Hepatocyte (in vitro differentiated cells): ENCODE data around the gene SPATS2. TPM values are rescaled to one million over a fixed set of nuclear protein-coding genes. Genes with fewer than 3 reads are reported as not detected.

Experiments
- DNase-seq: peaks from one replicate; pipeline ENCODE4 v3.0.0-alpha.2; 2016; ENCODE audit warnings: low spot score
- H2AFZ ChIP-seq: fragments of 200-600 bp; sonication (generic); 2 replicates; pipeline ENCODE4 v1.6.0; 2016; ENCODE audit warnings: antibody characterized with exemption, mild to moderate bottlenecking
- H3K27ac ChIP-seq: fragments of 200-600 bp; sonication (generic); 2 replicates; pipeline ENCODE4 v1.5.1; 2016; ENCODE audit warnings: mild to moderate bottlenecking
- H3K27me3 ChIP-seq: fragments of 200-600 bp; sonication (generic); 2 replicates; pipeline ENCODE4 v1.6.1; 2016
- H3K36me3 ChIP-seq: fragments of 200-600 bp; sonication (generic); replicated peaks from 2 replicates; pipeline ENCODE4 v1.5.1; 2016; ENCODE audit warnings: low read depth; ENCODE audit not compliant: insufficient read depth
- H3K4me1 ChIP-seq: fragments of 200-600 bp; sonication (generic); 2 replicates; pipeline ENCODE4 v1.5.1; 2016; ENCODE audit warnings: mild to moderate bottlenecking, moderate library complexity; ENCODE audit not compliant: insufficient read depth
- H3K4me2 ChIP-seq: fragments of 200-600 bp; sonication (generic); 2 replicates; pipeline ENCODE4 v1.6.0; 2016
- H3K4me3 ChIP-seq: fragments of 200-600 bp; sonication (generic); 2 replicates; pipeline ENCODE4 v1.5.1; 2016; ENCODE audit warnings: mild to moderate bottlenecking
- H3K79me2 ChIP-seq: fragments of 200-600 bp; sonication (generic); 2 replicates; pipeline ENCODE4 v1.6.0; 2017; ENCODE audit warnings: mild to moderate bottlenecking
- H3K9me2 ChIP-seq: fragments of 200-600 bp; sonication (generic); replicated peaks from 2 replicates; pipeline ENCODE4 v1.6.0; 2017; ENCODE audit warnings: mild to moderate bottlenecking; ENCODE audit not compliant: insufficient read depth
- H3K9me3 ChIP-seq: fragments of 200-600 bp; sonication (generic); 2 replicates; pipeline ENCODE4 v1.5.1; 2016; ENCODE audit warnings: low read depth, mild to moderate bottlenecking
- H4K20me1 ChIP-seq: fragments of 200-600 bp; sonication (generic); 2 replicates; pipeline ENCODE4 v1.6.0; 2016; ENCODE audit warnings: mild to moderate bottlenecking; ENCODE audit not compliant: insufficient read depth, poor library complexity, severe bottlenecking
- CTCF ChIP-seq: fragments of 200-600 bp; sonication (generic); IDR thresholded peaks from 2 replicates; pipeline ENCODE4 v1.5.1; 2016; ENCODE audit warnings: antibody characterized with exemption, mild to moderate bottlenecking; ENCODE audit not compliant: poor library complexity
- EZH2 ChIP-seq: fragments of 200-600 bp; sonication (generic); IDR thresholded peaks from 2 replicates; pipeline ENCODE4 v1.6.1; 2016; ENCODE audit warnings: antibody characterized with exemption, mild to moderate bottlenecking, borderline replicate concordance
- EZH2phosphoT487 ChIP-seq: fragments of 200-600 bp; sonication (generic); IDR thresholded peaks from one replicate; pipeline ENCODE4 v1.6.1; 2018; ENCODE audit warnings: antibody characterized with exemption, mild to moderate bottlenecking, low read depth, moderate library complexity; ENCODE audit not compliant: unreplicated experiment, severe bottlenecking
- WGBS: methylation state at CpG from one replicate; pipeline ENCODE4 v1.1.6; 2016; ENCODE audit warnings: low lambda C conversion rate; ENCODE audit errors: missing lambda C conversion rate; 5-methylcytosine and 5-hydroxymethylcytosine counted together
- polyA plus RNA-seq: library from polyadenylated mRNA; unstranded; fragments of >200 nt; fragmentation: Nextera tagmentation; extraction: Ambion mirVana; gene quantifications from 2 replicates; pipeline ENCODE4 v1.2.1, GENCODE V29; 2016
- total RNA-seq: library from RNA; depleted of rRNA; stranded (reverse); fragments of >200 nt; gene quantifications from 2 replicates; pipeline ENCODE4 v1.2.3, GENCODE V29; 2014

The SPATS2 gene
- total and polyA plus RNA-seq, 2 experiments from 2014 or later = 24.9 to 39.8 TPM

GRCh38 chr12:49328816-49329215 is 38.4 kb upstream of the SPATS2 start:
- Histone ChIP-seq H3K9me3 (no peaks in the 10 kb centered on the region), H3K27me3 (no peaks in the 10 kb centered on the region), H3K9me2 (no peaks in the 10 kb centered on the region), H3K36me3 (no peaks in the 10 kb centered on the region), H2AFZ (no peak overlapping the region), H3K4me3 (no peak overlapping the region), H3K27ac (no peak overlapping the region), H3K79me2 (peaks cover 6% of the 10 kb centered on the region), H3K4me1 (peaks cover 11% of the 10 kb centered on the region), H3K4me2 (no peak overlapping the region), H4K20me1 (no peaks in the 10 kb centered on the region)
- WGBS = 95% methylated on average over 12 of the region's 12 CpGs
- no peak for DNase-seq
- TF ChIP-seq EZH2phosphoT487 (no peak), CTCF (no peak), EZH2 (no peak)

- Histone ChIP-seq H3K79me2 (no peaks in the 10 kb centered on the region), H3K27ac (no peak overlapping the region), H3K36me3 (no peaks in the 10 kb centered on the region), H3K9me3 (no peaks in the 10 kb centered on the region), H2AFZ (no peak overlapping the region), H4K20me1 (no peaks in the 10 kb centered on the region), H3K4me1 (peaks cover 11% of the 10 kb centered on the region), H3K9me2 (no peaks in the 10 kb centered on the region), H3K4me3 (no peak overlapping the region), H3K27me3 (peaks cover 8% of the 10 kb centered on the region), H3K4me2 (no peak overlapping the region)
- DNase-seq = no peak
- 97% methylated on average over 7 of the region's 7 CpGs for WGBS
- TF ChIP-seq EZH2 = no peak
- TF ChIP-seq CTCF = no peak
- TF ChIP-seq EZH2phosphoT487 = no peak
Measured at GRCh38 chr12:49330032-49330619, 37.1 kb upstream of the SPATS2 start.

GRCh38 chr12:49330631-49331379 is 36.5 kb upstream of the SPATS2 start:
- Histone ChIP-seq H3K4me3 (no peak overlapping the region), H3K9me2 (no peaks in the 10 kb centered on the region), H3K4me1 (peaks cover 11% of the 10 kb centered on the region), H3K79me2 (no peaks in the 10 kb centered on the region), H3K4me2 (no peak overlapping the region), H3K9me3 (no peaks in the 10 kb centered on the region), H3K36me3 (no peaks in the 10 kb centered on the region), H4K20me1 (no peaks in the 10 kb centered on the region), H2AFZ (no peak overlapping the region), H3K27me3 (peaks cover 15% of the 10 kb centered on the region), H3K27ac (no peak overlapping the region)
- DNase-seq = peak; percentile 4
- TF ChIP-seq CTCF = no peak
- WGBS = 89% methylated on average over 14 of the region's 14 CpGs
